ENCODE measurements around the gene SACM1L.

Gene SACM1L

DNA sequence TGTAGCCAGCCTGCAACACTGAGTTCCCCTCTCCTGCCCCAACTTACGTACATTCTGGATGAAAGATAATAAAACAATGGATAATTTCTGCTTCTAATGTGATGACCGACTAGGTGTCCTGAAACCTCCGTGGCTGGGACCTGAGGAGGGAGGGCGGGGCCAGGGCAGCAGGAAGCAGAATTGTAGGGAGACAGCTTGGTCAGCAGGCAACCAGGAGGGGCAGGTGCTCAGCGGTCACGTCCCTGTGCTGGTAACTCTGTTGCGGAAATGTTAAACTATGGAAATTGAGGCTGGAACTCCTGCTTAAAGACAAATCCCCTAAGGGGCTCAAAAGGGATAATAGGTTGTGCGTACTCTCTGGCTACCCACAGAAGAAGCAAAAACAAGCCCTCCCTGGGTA lies 76.8 kb downstream of the SACM1L start:
- TF ChIP-seq SIN3A (IDR thresholded peaks at IDR 0.05; ENCODE audit: borderline replicate concordance, insufficient read depth, low read length): no peak
- no peak for TF ChIP-seq TAF1 (IDR thresholded peaks at IDR 0.05; ENCODE audit: borderline replicate concordance, insufficient read depth, low read length)
- no peak for TF ChIP-seq FOXP2 (optimal IDR thresholded peaks at IDR 0.05; ENCODE audit: borderline replicate concordance, extremely low read depth, extremely low read length, insufficient read depth)
- no peak for TF ChIP-seq POLR2AphosphoS5 (IDR thresholded peaks at IDR 0.05; ENCODE audit: low read depth, low read length)
- TF ChIP-seq, protein P1, sequence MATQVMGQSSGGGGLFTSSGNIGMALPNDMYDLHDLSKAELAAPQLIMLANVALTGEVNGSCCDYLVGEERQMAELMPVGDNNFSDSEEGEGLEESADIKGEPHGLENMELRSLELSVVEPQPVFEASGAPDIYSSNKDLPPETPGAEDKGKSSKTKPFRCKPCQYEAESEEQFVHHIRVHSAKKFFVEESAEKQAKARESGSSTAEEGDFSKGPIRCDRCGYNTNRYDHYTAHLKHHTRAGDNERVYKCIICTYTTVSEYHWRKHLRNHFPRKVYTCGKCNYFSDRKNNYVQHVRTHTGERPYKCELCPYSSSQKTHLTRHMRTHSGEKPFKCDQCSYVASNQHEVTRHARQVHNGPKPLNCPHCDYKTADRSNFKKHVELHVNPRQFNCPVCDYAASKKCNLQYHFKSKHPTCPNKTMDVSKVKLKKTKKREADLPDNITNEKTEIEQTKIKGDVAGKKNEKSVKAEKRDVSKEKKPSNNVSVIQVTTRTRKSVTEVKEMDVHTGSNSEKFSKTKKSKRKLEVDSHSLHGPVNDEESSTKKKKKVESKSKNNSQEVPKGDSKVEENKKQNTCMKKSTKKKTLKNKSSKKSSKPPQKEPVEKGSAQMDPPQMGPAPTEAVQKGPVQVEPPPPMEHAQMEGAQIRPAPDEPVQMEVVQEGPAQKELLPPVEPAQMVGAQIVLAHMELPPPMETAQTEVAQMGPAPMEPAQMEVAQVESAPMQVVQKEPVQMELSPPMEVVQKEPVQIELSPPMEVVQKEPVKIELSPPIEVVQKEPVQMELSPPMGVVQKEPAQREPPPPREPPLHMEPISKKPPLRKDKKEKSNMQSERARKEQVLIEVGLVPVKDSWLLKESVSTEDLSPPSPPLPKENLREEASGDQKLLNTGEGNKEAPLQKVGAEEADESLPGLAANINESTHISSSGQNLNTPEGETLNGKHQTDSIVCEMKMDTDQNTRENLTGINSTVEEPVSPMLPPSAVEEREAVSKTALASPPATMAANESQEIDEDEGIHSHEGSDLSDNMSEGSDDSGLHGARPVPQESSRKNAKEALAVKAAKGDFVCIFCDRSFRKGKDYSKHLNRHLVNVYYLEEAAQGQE (IDR thresholded peaks at IDR 0.05; ENCODE audit: insufficient read depth in 1 of 2, low read depth in 2 of 2, low read length in 2 of 2): no peak

- TF ChIP-seq POLR2AphosphoS5 (IDR thresholded peaks at IDR 0.05; ENCODE audit: low read depth, low read length): no peak
- TF ChIP-seq SIN3A (IDR thresholded peaks at IDR 0.05; ENCODE audit: borderline replicate concordance, insufficient read depth, low read length): no peak
- TF ChIP-seq FOXP2 (optimal IDR thresholded peaks at IDR 0.05; ENCODE audit: borderline replicate concordance, extremely low read depth, extremely low read length, insufficient read depth): no peak
- TF ChIP-seq TAF1 (IDR thresholded peaks at IDR 0.05; ENCODE audit: borderline replicate concordance, insufficient read depth, low read length): no peak
- TF ChIP-seq, protein P1 (IDR thresholded peaks at IDR 0.05; ENCODE audit: insufficient read depth in 1 of 2, low read depth in 2 of 2, low read length in 2 of 2): no peak
These were observed 82.1 kb downstream of the SACM1L start for GRCh38 chr3:45771166-45771775.

DNA sequence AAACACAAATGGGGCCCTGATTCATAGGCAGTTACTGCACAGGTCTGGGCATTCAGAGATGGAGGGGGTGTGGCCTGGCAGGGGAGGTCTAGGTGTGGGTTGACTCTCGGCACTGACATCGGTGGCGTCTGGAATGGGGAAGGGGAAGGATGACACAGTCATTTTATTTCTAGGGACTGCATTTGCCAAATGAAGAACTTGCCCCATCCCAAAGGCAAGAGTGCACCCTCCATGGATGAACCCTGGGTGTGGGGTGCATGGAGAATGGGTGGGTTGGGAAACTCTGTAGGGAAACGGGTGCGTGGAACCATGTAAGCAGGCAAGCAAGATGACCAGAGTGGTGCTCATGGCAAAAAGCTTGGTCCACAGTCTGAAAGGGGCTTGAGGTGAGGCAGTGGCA lies 82.6 kb downstream of the SACM1L start:
- no peak for TF ChIP-seq FOXP2 (optimal IDR thresholded peaks at IDR 0.05; ENCODE audit: borderline replicate concordance, extremely low read depth, extremely low read length, insufficient read depth)
- TF ChIP-seq POLR2AphosphoS5 (IDR thresholded peaks at IDR 0.05; ENCODE audit: low read depth, low read length): no peak
- TF ChIP-seq, protein P1 (IDR thresholded peaks at IDR 0.05; ENCODE audit: insufficient read depth in 1 of 2, low read depth in 2 of 2, low read length in 2 of 2): no peak

DNA sequence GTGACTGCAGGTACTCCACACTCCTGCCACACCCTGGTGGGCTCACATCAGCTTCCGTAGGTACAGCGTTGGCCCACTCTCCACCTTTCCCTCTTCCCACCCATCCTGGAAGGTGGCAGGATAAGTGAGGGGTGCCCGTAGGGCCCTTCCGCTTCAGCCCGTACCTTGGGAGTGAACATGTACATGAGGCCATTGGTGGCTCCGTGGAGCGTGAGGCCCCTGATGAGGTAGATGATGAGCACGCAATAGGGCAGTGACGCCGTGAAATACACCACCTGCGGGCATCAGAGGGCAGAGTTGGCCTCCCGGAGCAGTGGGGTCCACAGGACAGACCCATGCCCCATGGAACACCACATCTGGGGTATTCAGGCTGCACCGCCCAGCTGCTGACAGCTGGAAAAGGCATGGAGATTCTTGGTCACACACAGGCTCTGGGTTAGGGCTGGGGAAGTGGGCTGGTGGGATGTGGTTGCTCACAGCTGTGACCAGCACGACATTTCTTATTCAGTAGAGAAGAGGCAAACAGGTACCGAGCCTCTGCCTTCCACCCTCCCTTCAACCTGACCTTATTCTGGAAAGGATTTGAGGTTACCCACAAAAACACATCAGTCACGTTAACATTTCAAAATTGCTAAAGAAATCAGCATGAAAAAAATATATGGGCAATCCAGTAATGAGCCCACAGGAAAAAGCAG lies 83.3 kb downstream of the SACM1L start:
- TF ChIP-seq SIN3A (IDR thresholded peaks at IDR 0.05; ENCODE audit: borderline replicate concordance, insufficient read depth, low read length) (no peak), TAF1 (IDR thresholded peaks at IDR 0.05; ENCODE audit: borderline replicate concordance, insufficient read depth, low read length) (no peak), POLR2AphosphoS5 (IDR thresholded peaks at IDR 0.05; ENCODE audit: low read depth, low read length) (no peak), FOXP2 (optimal IDR thresholded peaks at IDR 0.05; ENCODE audit: borderline replicate concordance, extremely low read depth, extremely low read length, insufficient read depth) (no peak)
- TF ChIP-seq, protein P1 (IDR thresholded peaks at IDR 0.05; ENCODE audit: insufficient read depth in 1 of 2, low read depth in 2 of 2, low read length in 2 of 2): no peak

Measured in PFSK-1 (cell line).